Ovary (tissue), 9 donors: ENCODE data around the gene KCNJ16. TPM values are rescaled to one million over a fixed set of nuclear protein-coding genes. Genes with fewer than 3 reads are reported as not detected.
A peak's percentile ranks its signal among the peaks of the same experiment; 100 is the strongest.

Source experiments
- DNase-seq, 5 donors: peaks; one replicate each; pipeline ENCODE4 v3.0.0-alpha.2; 2019 to 2020
- H3K27ac ChIP-seq, 2 donors: fragments of 200-600 bp; one replicate each; pipeline versions ENCODE4 v1.5.1 to v1.8.0; 2019 to 2022
- H3K27me3 ChIP-seq: fragments of 200-600 bp; one replicate; pipeline ENCODE4 v1.8.0; 2022
- H3K36me3 ChIP-seq: fragments of 200-600 bp; sonication (generic); one replicate; pipeline ENCODE4 v1.5.1; 2019
- H3K4me1 ChIP-seq: one replicate; pipeline ENCODE4 v1.8.1; 2013; ENCODE audit warnings: mild to moderate bottlenecking, moderate library complexity; ENCODE audit not compliant: insufficient read depth
- H3K4me3 ChIP-seq: fragments of 200-600 bp; sonication (generic); one replicate; pipeline ENCODE4 v1.5.1; 2017
- H3K9me3 ChIP-seq, 2 donors: fragments of 200-600 bp in 1 of 2; sonication (generic) in 1 of 2; one replicate each; pipeline versions ENCODE4 v1.5.1 to v1.8.1; 2013 to 2019; ENCODE audit warnings: mild to moderate bottlenecking in 1 of 2, moderate library complexity in 1 of 2
- CTCF ChIP-seq, 3 donors: fragments of 450-650 bp in 2 of 3; fragments of 200-600 bp in 1 of 3; IDR thresholded peaks; one replicate each; pipeline versions ENCODE4 v1.5.1 to v1.8.0; 2016 to 2022; ENCODE audit warnings: antibody characterized with exemption in 3 of 3, mild to moderate bottlenecking in 1 of 3
- EP300 ChIP-seq: sonication (generic); formaldehyde crosslinking; IDR thresholded peaks from one replicate; pipeline ENCODE4 v1.6.1; 2017; ENCODE audit warnings: antibody characterized with exemption
- POLR2A ChIP-seq: fragments of 450-650 bp; IDR thresholded peaks from one replicate; pipeline ENCODE4 v1.6.1; 2017; ENCODE audit warnings: antibody characterized with exemption, mild to moderate bottlenecking, moderate library complexity
- WGBS, 3 donors: extraction: QIAGEN DNeasy Blood & Tissue Kit in 1 of 3; methylation state at CpG; one replicate each; pipeline versions ENCODE4 v1.1.5 to v1.1.7; 2013 to 2017; 5-methylcytosine and 5-hydroxymethylcytosine counted together
- intact Hi-C, 4 donors: fragments of 100-400 bp; cut with DNase I; formaldehyde crosslinking; loops; one replicate each; pipeline versions ENCODE4 v1.11.0 to v1.15.1; 2022 to 2023
- polyA plus RNA-seq, 2 donors: library from polyadenylated mRNA; stranded (reverse); fragments of 200-250 nt in 1 of 2; fragments of 350-450 nt in 1 of 2; fragmentation: Illumina TruSeq in 1 of 2; extraction: RNeasy Lipid Tissue Mini Kit (QIAGEN cat#74804) in 1 of 2; gene quantifications; one replicate each; pipeline ENCODE4 v1.2.3, GENCODE V29; 2013 to 2014
- total RNA-seq, 7 donors: library from RNA; depleted of rRNA in 2 of 7; stranded (reverse); fragments of >200 nt in 2 of 7; fragmentation: NEBNext Ultra II Directional in 3 of 7; extraction: Animal tissue kit (Norgen Biotek cat#: 25700) in 3 of 7; gene quantifications; one replicate each; pipeline versions ENCODE4 v1.1.0 to v1.2.4, GENCODE V29; 2016 to 2023
- donor health status: DM: no; HTN: no; CAD: no; lungs with moderate emphysema.
- donor health status: DM: no; HTN: no; CAD: no.
- donor health status: Bipolar disorder and iron deficiency.
- donor health status: DM: yes; HTN: yes; CAD: no.
- donor health status: DM: no; HTN: no; CAD: no.
- donor health status: DM: yes; HTN: yes; CAD: no.

The KCNJ16 gene
- total and polyA plus RNA-seq, 9 donors, result 0.04 to 7.2 (median 0.25) TPM; not detected in 1

GRCh38 chr17:70073799-70074198 is 1.2 kb upstream of the KCNJ16 start:
- H3K9me3 ChIP-seq, result no peaks in the 10 kb centered on the region
- intact Hi-C loops, result no loop called here
- H3K27ac ChIP-seq, result peak overlapping the region in 1 of 2 donors; percentile 47
- 50 to 79% (median 70%) methylated on average over 3 of the region's 3 CpGs for WGBS, 3 donors
- H3K27me3 ChIP-seq, result no peaks in the 10 kb centered on the region
- TF ChIP-seq POLR2A (no peak), EP300 (no peak), CTCF (IDR thresholded peaks at IDR 0.05) (no peak)
- no peak for DNase-seq
- H3K36me3 ChIP-seq, result no peaks in the 10 kb centered on the region
- H3K4me1 ChIP-seq, result peaks cover 11% of the 10 kb centered on the region
- no peak overlapping the region for H3K4me3 ChIP-seq

GRCh38 chr17:70074236-70074830 is 692 bp upstream of the KCNJ16 start:
- Histone ChIP-seq H3K4me1 (peaks cover 13% of the 10 kb centered on the region), H3K9me3 (no peaks in the 10 kb centered on the region), H3K36me3 (no peaks in the 10 kb centered on the region), H3K27ac (peak overlapping the region in 1 of 2 donors; percentile 47), H3K4me3 (no peak overlapping the region), H3K27me3 (no peaks in the 10 kb centered on the region)
- DNase-seq, result no peak
- intact Hi-C loops, result no loop called here
- 51 to 66% (median 62%) methylated on average over 5 of the region's 5 CpGs for WGBS, 3 donors
- TF ChIP-seq CTCF (IDR thresholded peaks at IDR 0.05), result no peak
- no peak for TF ChIP-seq POLR2A

- 6 to 27% (median 7%) methylated on average over 1 of the region's 1 CpG for WGBS, 3 donors
- DNase-seq, result no peak
- H3K27ac ChIP-seq, result no peak overlapping the region
- intact Hi-C loops, result no loop called here
- no peaks in the 10 kb centered on the region for H3K27me3 ChIP-seq
- H3K4me3 ChIP-seq, result no peak overlapping the region
- H3K4me1 ChIP-seq, result peaks cover 12% of the 10 kb centered on the region
- no peaks in the 10 kb centered on the region for H3K36me3 ChIP-seq
- H3K9me3 ChIP-seq, result no peaks in the 10 kb centered on the region
- no peak for TF ChIP-seq EP300
- no peak for TF ChIP-seq CTCF (IDR thresholded peaks at IDR 0.05)
- TF ChIP-seq POLR2A, result no peak
Measured at GRCh38 chr17:70076189-70076588, 1.2 kb downstream of the KCNJ16 start.

GRCh38 chr17:70076831-70077230 is 1.8 kb downstream of the KCNJ16 start:
- Histone ChIP-seq H3K4me1 (peaks cover 15% of the 10 kb centered on the region), H3K27me3 (no peaks in the 10 kb centered on the region), H3K9me3 (no peaks in the 10 kb centered on the region), H3K36me3 (no peaks in the 10 kb centered on the region), H3K27ac (no peak overlapping the region), H3K4me3 (no peak overlapping the region)
- no peak for DNase-seq
- 60 to 65% (median 62%) methylated on average over 3 of the region's 3 CpGs for WGBS, 3 donors
- TF ChIP-seq EP300 (no peak), POLR2A (no peak), CTCF (IDR thresholded peaks at IDR 0.05) (no peak)
- intact Hi-C loops, result no loop called here
